ENCODE data around the gene MTFMT.

The MTFMT gene

GRCh38 chr15:64981812-64982431, 47.5 kb downstream of the MTFMT start:
- DNase-seq = no peak

GRCh38 chr15:64979252-64979710, 50.2 kb downstream of the MTFMT start:
- no peak for DNase-seq

DNA sequence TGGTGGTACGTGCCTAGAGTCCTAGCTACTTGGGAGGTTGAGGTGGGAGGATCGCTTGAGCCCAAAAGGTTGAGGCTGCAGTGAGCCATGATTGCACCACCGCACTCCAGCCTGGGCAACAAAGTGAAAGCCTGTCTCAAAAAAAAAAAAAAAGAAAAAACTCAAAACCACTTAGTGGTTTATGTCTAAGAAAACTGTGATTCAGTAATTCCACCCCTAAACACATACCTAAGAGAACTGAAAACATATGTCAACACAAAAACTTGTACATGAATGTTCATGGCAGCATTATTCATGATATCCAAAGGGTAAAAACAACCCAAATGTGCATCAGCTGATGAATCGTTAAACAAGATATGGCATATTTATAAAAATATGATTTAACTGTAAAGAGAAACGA, 54.0 kb downstream of the MTFMT start:
- no peak for DNase-seq

DNA sequence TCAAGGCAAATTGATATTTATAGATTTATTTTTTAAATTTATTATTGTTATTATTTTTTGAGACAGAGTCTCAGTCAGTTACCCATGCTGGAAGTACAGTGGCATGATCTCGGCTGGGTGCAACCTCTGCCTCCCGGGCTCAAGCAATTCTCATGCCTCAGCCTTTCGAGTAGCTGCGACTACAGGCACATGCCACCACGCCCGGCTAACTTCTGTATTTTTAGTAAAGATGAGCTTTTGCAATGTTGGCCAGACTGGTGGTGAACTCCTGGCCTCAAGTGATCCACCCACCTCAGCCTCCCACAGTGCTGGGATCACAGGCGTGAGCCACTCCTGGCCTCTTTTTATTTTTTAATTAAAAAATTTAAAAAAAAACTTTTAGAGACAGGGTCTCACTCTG, 58.7 kb downstream of the MTFMT start:
- DNase-seq = no peak

- no peak for DNase-seq
Measured at GRCh38 chr15:64969401-64969800, 60.0 kb downstream of the MTFMT start.

GRCh38 chr15:64961013-64961412, 68.4 kb downstream of the MTFMT start:
- DNase-seq = no peak

- no peak for DNase-seq
Measured at GRCh38 chr15:64960153-64960552, 69.3 kb downstream of the MTFMT start.

GRCh38 chr15:64959128-64959527, 70.3 kb downstream of the MTFMT start:
- DNase-seq = no peak

DNA sequence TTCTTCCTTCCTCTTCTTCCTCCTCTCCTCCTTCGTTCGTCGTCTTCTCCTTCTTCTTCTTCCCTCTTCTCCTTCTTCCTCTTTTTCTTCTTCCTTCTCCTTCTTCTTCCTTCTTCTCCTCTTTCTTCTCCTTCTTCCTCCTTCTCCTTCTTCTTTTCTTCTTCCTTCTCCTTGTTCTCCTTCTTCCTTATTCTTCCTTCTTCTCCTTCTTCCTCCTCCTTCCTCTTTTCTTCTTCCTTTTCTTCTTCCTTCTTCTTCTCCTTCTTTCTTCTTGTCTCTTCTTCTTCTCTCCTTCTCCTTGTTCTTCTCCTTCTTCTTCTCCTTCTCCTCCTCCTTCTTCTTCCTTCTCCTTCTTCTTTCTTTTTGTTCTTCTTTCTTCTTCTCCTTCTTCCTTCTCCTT, 75.0 kb downstream of the MTFMT start:
- no peak for DNase-seq

DNA sequence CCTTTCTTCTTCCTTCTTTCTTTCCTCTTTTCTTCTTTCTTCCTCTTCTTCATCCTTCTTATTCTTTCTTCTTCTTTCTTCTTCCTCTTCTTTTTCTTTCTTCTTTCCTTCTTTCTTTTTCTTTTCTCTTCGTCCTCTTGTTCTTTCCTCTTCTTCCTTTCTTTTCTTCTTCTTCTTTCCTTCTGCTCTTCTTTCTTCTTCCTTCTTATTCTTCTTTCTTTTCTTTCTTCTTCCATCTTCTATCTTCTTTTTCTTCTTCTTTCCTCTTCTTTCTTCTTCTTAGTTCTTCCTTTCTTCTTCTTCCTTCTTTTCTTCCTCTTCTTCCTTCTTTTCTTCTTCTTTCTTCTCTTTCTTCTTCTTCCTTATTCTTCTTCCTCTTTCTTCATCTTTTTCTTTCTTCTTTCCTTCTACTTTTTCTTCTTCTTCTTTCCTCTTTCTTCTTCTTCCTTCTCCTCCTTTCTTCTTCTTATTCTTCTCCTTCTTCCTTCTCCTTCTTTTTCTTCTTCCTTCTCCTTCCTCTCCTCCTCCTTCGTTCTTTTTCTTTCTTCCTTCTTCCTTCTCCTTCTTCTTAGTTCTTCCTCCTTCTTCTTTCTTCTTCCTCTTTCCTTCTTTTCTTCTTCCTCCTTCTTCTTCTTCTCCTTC, 77.5 kb downstream of the MTFMT start:
- DNase-seq = no peak

Data from activated CD8-positive, alpha-beta memory T cell treated with anti-CD3 and anti-CD28 coated beads, Interleukin-2, amount 50 U/mL, for 48 hours (primary cell).